HG03103 (cell line): ENCODE data around the gene AKAP8.
"Not testable (repeated sequence)": the region's sequence is repeated elsewhere in the genome, so short reads cannot be mapped to it uniquely, and the experiment has no call there.

Source experiments
- ATAC-seq: cut with Tn5 transposase; IDR thresholded peaks from one replicate; pipeline ENCODE4 v1.9.1; 2021; ENCODE audit warnings: low read depth; ENCODE audit not compliant: unreplicated experiment

AKAP8 gene

DNA sequence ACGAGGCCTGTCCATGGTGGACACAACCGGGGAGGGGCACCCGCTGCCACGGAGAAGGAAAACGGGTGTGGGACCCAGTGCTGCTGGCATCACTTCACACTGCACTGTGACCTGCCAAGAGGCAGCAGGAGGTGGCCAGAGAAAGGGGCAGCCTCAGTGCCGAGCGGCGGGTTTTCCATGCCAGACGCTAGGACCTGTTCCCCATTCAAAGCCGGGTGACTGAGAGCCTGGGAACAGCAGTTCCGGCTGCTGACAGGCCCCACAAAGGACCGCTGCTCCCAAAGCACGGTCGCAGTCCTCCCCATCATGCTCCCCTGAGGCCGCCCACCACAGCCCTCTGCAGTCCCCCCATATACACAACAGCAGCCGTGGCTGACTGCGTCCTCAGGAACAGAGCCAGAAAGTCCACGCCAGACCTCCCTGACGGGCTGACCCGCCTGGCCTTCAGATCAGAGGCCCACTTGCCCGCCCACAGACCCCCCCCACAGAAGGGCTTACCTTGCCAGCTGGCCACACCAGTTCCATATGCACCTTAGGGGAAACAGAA is 5.4 kb downstream of the AKAP8 start:
- no peak for ATAC-seq

DNA sequence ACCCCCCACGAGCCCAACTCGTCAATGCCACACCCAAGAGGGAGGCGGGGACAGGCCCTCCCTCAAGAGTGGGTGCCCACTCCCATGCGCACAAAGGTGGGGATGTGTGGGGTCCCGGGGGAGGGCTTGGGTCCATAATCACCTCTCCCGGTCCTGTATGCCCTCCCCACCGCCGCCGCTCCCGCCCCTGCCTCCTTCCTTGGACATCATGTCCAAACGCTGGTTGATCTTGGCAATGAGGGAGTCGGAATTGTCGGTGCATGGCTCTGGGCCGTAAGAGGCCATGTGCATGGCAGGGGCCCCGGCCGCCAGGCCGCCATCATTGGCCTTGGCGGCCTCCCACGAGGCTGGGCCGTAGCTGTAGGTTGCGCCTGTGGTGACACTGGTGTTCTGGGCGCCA is 5.9 kb downstream of the AKAP8 start:
- no peak for ATAC-seq

DNA sequence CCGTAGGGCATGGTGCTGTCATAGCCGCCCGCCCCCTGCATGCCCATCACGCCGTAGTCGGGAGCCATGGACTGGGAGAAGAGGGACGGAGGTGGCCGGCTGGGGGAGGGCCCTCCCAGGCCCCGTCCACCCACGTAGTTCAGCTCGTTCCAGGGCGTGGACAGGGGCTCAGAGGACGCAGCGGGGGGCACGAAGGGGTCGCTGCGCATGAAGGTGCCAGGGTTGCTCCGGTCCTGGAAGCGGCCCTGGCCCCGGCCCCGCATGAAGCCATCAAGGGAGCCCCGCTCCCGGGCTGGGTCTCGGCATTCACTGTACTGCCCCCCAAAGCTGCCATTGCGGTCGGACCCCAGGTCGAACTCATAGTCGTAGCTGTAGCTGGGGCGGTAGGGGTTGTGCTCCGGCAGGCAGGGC is 6.7 kb downstream of the AKAP8 start:
- no peak for ATAC-seq

DNA sequence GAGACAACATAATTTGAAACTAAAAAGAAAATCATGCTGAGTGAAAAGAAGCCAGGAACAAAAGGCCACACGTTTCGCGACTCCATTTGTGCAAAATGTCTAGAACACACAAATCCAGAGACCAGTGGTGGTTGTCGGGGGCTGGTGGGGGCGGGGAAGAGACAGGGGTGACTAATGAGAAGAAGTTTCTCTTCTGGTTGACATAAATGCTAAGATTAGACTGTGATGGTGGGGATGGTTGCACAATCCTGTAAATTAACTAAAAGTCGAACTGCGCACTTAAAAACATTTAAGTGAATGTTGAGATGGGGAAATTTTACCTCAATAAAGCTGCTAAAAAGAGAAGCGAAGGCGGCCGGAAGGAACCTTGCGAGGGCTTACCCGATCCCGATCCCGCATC is 7.1 kb downstream of the AKAP8 start:
- ATAC-seq = no peak

DNA sequence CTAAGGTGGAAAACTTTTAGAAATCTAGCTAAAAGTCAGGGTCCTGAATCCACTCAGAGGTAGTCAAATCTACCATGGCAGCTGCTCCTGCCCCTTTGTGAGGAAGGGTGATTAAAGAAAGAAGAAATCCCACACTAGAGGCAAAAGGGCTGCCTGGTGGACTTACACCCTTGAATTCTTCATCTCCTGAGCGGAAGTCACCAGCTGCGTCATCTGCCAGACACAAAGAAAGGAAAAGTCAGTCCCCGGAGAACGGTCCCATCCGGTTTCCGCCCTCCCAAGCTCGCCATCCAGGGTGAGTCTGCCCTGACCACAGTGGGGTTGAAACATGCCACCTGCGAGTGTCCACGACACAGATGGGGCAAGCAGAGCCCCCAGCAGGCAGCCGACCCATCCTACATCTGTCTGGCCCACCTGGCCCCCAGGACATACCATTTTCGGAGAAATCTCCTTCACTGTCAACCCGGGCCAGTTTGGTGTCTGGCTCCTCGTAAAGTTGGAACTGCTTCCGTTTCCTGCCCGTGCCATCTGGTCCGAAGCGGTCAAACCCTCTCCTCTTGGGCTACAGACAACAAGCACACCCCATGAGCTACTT is 7.7 kb downstream of the AKAP8 start:
- no peak for ATAC-seq

DNA sequence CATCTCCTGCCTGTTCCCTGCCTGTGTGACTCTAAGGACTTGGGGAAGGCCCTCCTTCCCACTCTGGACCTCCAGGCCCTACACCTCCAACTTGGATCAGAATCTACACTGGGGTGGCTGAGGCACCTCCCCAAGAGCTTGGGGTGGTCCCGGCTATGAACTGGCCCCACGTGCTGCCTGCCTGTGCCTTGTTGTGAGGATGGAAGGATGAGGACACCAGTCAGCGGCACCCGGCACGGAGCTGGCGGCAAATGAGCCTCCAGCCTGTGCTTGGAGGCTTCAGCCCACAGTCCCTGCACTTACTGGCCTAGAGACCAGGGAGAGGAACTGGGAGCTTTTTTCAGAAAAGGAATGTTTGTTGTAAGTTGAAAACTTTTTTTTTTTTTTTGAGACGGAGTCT is 8.5 kb downstream of the AKAP8 start:
- ATAC-seq = no peak

DNA sequence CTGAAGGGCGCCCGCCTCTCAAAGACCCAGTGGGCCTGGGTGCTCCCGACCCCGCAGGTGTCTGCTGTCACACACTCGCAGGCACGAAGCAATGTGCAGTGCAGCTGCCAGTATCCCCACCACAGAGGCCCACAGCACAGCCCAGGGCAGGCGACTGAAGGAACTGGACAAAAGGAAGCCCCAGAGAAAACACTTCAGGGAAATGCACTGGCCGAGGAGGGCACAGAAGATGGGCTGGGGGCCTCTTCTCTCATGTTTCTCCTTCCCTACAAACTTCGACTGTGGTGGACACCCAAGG is 10.0 kb downstream of the AKAP8 start:
- ATAC-seq = no peak

DNA sequence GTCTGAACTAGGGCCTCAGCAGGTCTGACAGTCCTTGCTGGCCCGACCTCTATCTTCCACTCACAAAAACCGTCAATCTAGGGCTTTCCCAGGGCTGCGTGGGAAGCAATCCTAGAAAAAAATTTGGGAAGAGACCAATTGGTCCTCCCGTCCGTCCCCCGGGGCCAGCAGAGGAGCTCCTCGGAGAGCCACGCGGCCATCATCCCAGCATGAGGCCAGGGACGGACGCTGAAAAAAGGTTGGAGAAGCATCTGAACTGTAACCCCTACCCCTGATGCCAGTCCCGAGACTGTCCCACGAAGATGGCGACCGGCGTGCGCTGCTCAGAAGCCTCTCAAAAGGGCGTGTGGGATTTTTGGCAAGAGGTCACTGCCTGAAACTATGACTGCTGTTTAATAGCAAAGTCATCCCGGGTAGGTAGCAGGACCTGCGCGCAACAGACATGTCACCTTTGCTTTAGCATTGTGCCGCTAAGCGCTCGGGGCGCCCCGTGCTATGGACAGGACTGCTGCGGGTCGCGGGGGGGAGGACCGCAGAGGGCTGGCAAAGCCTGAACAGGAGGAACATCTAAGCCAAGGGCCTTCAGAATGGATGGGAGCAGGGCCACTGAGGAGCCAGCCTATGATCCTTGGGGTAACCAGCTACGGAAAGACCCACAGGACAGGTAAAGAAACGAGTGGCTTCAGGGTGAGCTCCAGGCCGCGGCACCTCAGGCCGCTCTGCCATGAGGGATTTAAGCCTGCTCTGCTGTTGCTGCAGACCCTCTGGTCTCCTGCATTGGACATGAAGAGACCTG is 10.6 kb downstream of the AKAP8 start:
- no peak for ATAC-seq

DNA sequence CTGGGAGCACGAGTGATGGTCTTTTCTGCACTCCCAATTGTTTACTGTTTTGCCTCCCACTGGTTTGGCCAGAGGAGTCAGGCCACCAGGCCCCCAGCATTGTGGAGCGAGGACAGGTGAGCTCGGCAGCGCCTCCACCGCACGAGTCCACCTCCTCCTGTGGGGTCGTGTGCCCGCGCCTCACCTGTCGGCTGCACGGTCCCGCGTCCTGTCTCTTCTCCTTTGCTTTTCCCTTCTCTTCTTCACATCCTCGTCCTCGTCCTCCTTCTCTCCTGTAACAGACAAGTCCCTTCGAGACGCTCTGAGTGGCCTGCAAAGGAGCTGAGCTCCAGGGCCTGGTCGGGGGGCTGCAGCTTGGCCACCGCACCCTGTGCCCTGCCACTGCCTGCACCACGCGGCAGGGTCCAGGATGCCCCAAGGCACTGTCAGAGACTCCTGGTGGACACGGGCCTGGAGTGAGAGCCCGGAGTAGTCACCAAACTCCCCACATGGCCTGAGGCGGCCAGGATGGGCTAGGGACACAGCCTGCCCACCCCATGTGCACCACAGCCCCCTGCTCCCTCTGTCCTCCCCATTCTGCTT is 11.4 kb downstream of the AKAP8 start:
- ATAC-seq = no peak

DNA sequence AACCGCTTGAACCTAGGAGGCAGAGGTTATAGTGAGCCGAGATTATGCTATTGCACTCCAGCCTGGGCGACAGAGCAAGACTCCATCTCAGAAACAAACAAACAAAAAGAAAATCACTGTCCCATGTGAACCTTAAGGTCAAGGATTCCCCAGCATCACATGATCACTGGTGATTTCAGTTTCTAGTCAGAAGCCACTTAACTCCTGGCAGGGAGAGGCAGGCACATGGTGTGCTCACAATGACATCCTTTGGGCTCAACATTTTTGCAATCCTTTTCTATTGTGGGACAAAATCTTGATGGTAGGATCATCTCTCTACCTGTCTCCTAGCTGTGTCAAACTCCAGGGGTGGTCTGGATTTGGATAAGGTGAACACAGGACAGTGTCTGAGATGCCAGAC is 12.1 kb downstream of the AKAP8 start:
- ATAC-seq = no peak

DNA sequence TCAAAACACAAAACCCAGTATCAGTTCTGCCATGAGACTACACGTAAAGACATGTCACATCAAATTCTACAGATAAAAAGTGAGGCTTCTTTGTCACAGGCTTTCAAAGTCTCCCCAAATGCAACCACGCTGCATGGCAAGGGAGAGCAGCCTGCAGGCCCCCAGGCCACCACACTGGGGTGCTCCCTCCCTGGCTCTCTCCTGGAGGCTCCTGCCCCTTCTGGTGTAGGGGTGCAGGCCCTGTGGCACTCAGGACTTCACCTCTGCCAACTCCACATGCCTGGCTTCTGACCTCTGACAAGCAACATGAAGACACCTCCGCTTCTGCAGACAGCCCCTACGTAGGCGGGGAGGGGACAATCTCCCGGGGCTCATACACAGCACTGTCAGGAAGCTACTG is 14.3 kb downstream of the AKAP8 start:
- no peak for ATAC-seq

DNA sequence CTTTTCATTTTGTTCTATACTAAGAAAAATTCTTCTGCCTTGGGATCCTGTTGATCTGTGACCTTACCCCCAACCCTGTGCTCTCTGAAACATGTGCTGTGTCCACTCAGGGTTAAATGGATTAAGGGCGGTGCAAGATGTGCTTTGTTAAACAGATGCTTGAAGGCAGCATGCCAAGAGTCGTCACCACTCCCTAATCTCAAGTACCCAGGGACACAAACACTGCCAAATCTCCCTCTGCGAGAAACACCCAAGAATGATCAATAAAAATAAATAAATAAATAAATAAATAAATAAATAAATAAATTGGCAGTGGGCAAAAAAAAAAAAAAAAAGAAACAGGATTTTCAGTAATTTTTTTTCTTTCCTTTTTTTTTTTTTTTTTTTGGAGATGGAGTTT is 15.8 kb downstream of the AKAP8 start:
- not testable (repeated sequence) for ATAC-seq

DNA sequence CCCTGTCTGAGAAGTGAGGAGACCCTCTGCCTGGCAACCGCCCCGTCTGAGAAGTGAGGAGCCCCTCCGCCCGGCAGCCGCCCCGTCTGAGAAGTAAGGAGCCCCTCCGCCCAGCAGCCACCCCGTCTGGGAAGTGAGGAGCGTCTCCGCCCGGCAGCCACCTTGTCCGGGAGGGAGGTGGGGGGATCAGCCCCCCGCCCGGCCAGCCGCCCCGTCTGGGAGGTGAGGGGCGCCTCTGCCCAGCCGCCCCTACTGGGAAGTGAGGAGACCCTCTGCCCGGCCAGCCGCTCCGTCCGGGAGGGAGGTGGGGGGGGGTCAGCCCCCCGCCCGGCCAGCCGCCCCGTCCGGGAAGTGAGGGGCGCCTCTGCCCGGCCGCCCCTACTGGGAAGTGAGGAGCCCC is 16.5 kb downstream of the AKAP8 start:
- ATAC-seq = not testable (repeated sequence)

DNA sequence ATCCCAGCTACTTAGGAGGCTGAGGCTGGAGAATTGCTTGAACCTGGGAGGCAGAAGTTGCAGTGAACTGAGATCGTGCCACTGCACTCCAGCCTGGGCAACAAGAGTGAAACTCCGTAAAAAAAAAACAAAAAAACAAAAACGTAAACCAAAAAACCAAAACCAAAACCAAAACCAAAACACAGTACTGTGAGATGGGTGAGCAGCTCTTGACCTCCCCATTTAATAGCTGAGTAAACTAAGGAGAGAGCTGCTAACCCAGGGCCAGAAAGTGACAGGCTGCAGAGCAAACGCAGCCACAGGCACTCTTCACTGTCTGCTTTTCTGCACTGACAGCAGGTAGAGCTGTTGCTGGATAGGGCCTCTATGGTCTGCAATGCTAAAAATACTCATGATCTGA is 19.6 kb downstream of the AKAP8 start:
- not testable (repeated sequence) for ATAC-seq

DNA sequence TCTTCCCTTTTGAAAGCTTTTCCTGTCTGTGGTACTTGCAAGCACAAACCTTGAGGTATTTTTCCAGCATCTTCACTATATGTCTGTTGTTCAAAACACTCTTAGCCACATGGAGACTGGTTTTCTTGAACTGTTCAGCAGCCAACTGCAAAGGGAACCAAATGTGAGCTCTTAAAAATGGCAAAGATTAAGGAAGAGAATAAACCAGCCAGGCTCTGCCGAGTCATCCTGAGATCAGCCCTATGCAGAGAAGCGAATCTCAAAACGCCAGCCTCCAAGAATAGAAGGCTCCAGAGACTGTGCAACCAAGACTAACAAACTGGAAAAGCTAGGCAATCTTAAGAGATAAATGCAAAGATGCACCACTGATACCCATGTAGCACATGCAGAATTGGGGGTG is 20.7 kb downstream of the AKAP8 start:
- ATAC-seq = no peak

DNA sequence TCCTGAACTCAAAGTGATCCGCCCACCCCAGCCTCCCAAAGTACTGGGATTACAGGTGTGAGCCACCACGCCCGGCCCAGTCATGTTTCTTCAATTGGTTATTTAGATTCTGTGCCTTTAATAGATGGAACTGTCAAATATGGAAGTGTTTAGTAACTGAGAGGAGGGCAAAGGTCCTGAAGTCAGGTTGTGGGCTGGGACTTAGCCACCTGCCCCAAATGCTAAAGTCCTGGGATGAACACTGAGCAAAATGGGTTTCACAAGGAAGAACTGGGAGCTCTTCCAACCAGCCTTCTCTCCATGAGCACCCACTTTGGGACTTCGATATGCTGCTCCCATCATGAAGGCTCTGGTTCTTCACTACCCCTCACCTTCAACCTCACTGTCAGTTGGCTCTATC is 21.7 kb downstream of the AKAP8 start:
- no peak for ATAC-seq

DNA sequence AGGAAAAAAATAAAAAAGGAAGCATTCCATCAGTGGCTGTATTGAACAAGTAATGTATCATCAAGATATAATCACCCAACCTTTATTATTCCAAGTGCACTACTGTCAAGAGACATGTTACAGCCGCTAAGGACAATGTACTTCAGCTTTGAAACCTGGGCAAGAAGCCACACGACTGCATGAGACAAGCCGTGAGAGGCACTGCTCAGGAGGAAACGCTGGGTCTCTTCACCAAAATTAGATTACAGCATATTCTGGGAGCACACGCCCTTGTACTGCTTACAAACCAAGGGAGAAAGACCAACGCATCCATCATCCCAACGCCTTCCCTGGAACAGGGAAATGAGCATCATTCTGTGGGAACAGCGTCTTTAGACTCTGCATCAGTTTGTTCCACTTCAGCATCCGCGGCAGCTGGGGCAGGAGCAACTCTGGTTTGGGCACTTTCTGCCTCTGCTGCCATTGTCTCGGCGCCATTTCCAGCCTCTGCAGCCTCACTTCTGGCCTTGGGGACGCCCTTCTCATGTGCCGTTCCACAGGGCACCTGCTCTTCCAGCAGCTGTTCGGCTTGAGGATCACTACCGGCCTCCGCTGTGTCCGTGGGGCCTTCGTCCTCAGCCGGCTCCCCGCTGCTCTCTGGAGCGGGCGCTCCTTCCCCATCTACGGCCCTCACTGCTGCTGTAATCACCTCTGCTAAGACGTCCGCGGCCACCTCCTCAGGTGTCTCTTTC is 24.9 kb downstream of the AKAP8 start:
- ATAC-seq = no peak

DNA sequence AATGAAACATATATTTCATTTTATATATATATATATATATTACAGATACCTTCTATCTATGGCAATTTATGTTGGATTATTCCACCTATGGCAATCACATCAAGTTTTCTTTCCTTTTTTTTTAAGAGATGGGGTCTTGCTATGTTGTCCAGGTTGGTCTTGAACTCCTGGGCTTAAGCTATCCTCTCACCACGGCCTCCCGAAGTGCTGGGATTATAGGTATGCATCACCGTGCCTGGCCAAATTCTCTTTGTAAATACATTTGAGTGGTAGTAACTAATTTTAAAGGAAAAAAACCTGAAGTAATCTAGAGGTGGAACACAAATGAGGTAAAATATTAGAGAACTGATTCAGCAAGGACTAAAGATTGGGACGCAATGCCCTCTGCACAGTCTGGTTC is 25.7 kb downstream of the AKAP8 start:
- no peak for ATAC-seq

DNA sequence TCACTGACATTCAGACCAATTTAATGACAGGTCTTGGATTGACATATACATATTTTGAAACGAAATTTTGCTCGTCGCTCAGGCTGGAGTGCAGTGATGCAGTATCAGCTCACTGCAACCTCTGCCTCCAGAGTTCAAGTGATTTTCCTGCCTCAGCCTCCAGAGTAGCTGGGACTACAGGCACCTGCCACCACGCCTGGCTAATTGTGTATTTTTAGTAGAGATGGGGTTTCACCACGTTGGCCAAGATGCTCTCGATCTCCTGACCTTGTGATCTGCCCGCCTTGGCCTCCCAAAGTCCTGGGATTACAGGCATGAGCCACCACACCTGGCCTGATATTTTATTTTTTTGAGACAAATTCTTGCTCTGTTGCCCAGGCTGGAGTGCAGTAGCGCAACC is 27.1 kb downstream of the AKAP8 start:
- not testable (repeated sequence) for ATAC-seq

DNA sequence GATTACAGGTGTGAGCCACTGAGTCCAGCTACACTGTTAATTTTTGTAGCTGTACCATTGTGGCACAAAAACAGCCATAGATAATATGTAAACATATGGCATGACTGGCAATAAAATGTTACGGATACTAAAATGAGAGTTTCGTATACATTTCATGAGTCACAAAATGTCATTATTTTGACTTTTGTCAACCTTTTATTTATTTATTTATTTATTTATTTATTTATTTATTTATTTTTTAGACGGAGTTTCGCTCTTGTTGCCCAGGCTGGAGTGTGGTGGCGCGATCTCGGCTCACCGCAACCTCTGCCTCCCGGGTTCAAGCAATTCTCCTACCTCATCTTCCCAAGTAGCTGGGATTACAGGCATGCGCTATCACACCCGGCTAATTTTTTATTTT is 38.3 kb downstream of the AKAP8 start:
- ATAC-seq = not testable (repeated sequence)

DNA sequence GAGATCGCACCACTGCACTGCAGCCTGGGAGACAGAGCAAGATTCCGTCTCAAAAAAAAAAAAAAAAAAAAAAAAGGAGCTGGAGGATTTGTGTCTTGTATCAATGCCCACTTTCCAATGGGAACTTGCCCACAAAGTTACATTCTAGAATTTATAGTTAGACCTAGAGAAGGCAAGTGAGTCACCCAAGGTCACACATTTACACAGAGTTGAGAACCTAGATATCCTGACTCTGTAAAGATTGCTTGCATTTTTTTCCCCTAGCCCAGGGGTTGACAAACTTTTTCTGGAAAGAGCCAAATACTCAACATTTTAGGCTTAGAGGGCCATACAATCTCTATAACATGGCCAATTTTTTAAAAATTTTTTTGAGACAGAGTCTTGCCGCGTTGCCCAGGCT is 39.5 kb downstream of the AKAP8 start:
- ATAC-seq = no peak
